ENCODE measurements around the gene LMX1B.
A peak's percentile ranks its signal among the peaks of the same experiment; 100 is the strongest.

Gene LMX1B

GRCh38 chr9:126615245-126615790 lies 1.6 kb downstream of the LMX1B start:
- Histone ChIP-seq H4K91ac (ENCODE audit: low read depth, low read length, poor library complexity) (no peak overlapping the region), H3K27ac (replicated peaks; ENCODE audit: low read length) (no peak overlapping the region), H3K4ac (ENCODE audit: low read length) (no peak overlapping the region), H3K36me3 (replicated peaks in 1 of 2; ENCODE audit: control insufficient read depth in 2 of 2, insufficient read depth in 2 of 2, low read length in 2 of 2) (no peaks in the 10 kb centered on the region), H2AFZ (ENCODE audit: low read length) (peak overlapping the region; percentile 59), H2BK15ac (ENCODE audit: low read length) (peak overlapping the region; percentile 96), H2BK5ac (ENCODE audit: low read length) (peak overlapping the region; percentile 53), H3K14ac (ENCODE audit: low read length) (no peak overlapping the region), H3K18ac (ENCODE audit: low read length) (peak overlapping the region; percentile 93), H2BK12ac (ENCODE audit: low read length) (peak overlapping the region; percentile 3), H4K8ac (ENCODE audit: low read depth, low read length) (no peak overlapping the region), H3K9me3 (replicated peaks in 1 of 2; ENCODE audit: control insufficient read depth in 2 of 2, insufficient read depth in 1 of 2, low read depth in 1 of 2, low read length in 2 of 2) (peaks cover 0 to 5% of the 10 kb centered on the region in 2 donors), H3K79me1 (ENCODE audit: low read depth, low read length) (no peaks in the 10 kb centered on the region), H3K4me3 (ENCODE audit: low read length in 2 of 2) (peak overlapping the region in 1 of 2 donors; percentile 34), H2BK120ac (ENCODE audit: low read depth, low read length) (no peak overlapping the region), H2AK5ac (ENCODE audit: low read depth, low read length) (no peak overlapping the region), H3K27me3 (ENCODE audit: control insufficient read depth in 3 of 3, insufficient read depth in 3 of 3, low read depth in 1 of 3, low read length in 3 of 3) (peaks cover 77 to 98% (median 93%) of the 10 kb centered on the region in 3 experiments), H3K4me2 (ENCODE audit: insufficient read depth, low read length, poor library complexity, severe bottlenecking) (peak overlapping the region; percentile 40), H3K4me1 (ENCODE audit: control insufficient read depth in 2 of 2, insufficient read depth in 1 of 2, low read depth in 1 of 2, low read length in 2 of 2) (peaks cover 10 to 17% of the 10 kb centered on the region in 2 donors), H3K23ac (ENCODE audit: low read depth, low read length, poor library complexity) (peak overlapping the region; percentile 80), H3K9ac (ENCODE audit: low read depth, low read length, poor library complexity) (no peak overlapping the region)
- no peak for DNase-seq (ENCODE audit: low spot score)
- no CpG with 5 or more reads among the region's 62 CpGs for WGBS, 2 donors (ENCODE audit: extremely low coverage in 2 of 2, insufficient read length in 2 of 2, insufficient replicate concordance in 1 of 2)

- H2AK5ac ChIP-seq (ENCODE audit: low read depth, low read length) = no peak overlapping the region
- no peak overlapping the region for H2BK120ac ChIP-seq (ENCODE audit: low read depth, low read length)
- H3K4ac ChIP-seq (ENCODE audit: low read length) = no peak overlapping the region
- no peak overlapping the region for H3K14ac ChIP-seq (ENCODE audit: low read length)
- H2BK12ac ChIP-seq (ENCODE audit: low read length) = no peak overlapping the region
- peaks cover 0 to 5% of the 10 kb centered on the region in 2 donors for H3K9me3 ChIP-seq (replicated peaks in 1 of 2; ENCODE audit: control insufficient read depth in 2 of 2, insufficient read depth in 1 of 2, low read depth in 1 of 2, low read length in 2 of 2)
- no peak overlapping the region for H3K9ac ChIP-seq (ENCODE audit: low read depth, low read length, poor library complexity)
- H4K8ac ChIP-seq (ENCODE audit: low read depth, low read length) = no peak overlapping the region
- no peak for DNase-seq (ENCODE audit: low spot score)
- no peak overlapping the region for H3K4me3 ChIP-seq (ENCODE audit: low read length in 2 of 2)
- no peak overlapping the region for H3K18ac ChIP-seq (ENCODE audit: low read length)
- no peak overlapping the region for H2BK5ac ChIP-seq (ENCODE audit: low read length)
- peak overlapping the region; percentile 40 for H3K4me2 ChIP-seq (ENCODE audit: insufficient read depth, low read length, poor library complexity, severe bottlenecking)
- no peak overlapping the region for H4K91ac ChIP-seq (ENCODE audit: low read depth, low read length, poor library complexity)
- no CpG with 5 or more reads among the region's 14 CpGs for WGBS, 2 donors (ENCODE audit: extremely low coverage in 2 of 2, insufficient read length in 2 of 2, insufficient replicate concordance in 1 of 2)
- H3K36me3 ChIP-seq (replicated peaks in 1 of 2; ENCODE audit: control insufficient read depth in 2 of 2, insufficient read depth in 2 of 2, low read length in 2 of 2) = no peaks in the 10 kb centered on the region
- H3K4me1 ChIP-seq (ENCODE audit: control insufficient read depth in 2 of 2, insufficient read depth in 1 of 2, low read depth in 1 of 2, low read length in 2 of 2) = peaks cover 10 to 15% of the 10 kb centered on the region in 2 donors
- H3K23ac ChIP-seq (ENCODE audit: low read depth, low read length, poor library complexity) = no peak overlapping the region
- no peaks in the 10 kb centered on the region for H3K79me1 ChIP-seq (ENCODE audit: low read depth, low read length)
- H3K27ac ChIP-seq (replicated peaks; ENCODE audit: low read length) = no peak overlapping the region
- peak overlapping the region; percentile 59 for H2AFZ ChIP-seq (ENCODE audit: low read length)
- peaks cover 75 to 98% (median 93%) of the 10 kb centered on the region in 3 experiments for H3K27me3 ChIP-seq (ENCODE audit: control insufficient read depth in 3 of 3, insufficient read depth in 3 of 3, low read depth in 1 of 3, low read length in 3 of 3)
- peak overlapping the region; percentile 96 for H2BK15ac ChIP-seq (ENCODE audit: low read length)
Observed at GRCh38 chr9:126615791-126616447, 2.2 kb downstream of the LMX1B start.

GRCh38 chr9:126616521-126616976 lies 2.8 kb downstream of the LMX1B start:
- H2AK5ac ChIP-seq (ENCODE audit: low read depth, low read length) = peak overlapping the region; percentile 48
- H3K9me3 ChIP-seq (replicated peaks in 1 of 2; ENCODE audit: control insufficient read depth in 2 of 2, insufficient read depth in 1 of 2, low read depth in 1 of 2, low read length in 2 of 2) = peaks cover 0 to 5% of the 10 kb centered on the region in 2 donors
- H2AFZ ChIP-seq (ENCODE audit: low read length) = no peak overlapping the region
- H3K36me3 ChIP-seq (replicated peaks in 1 of 2; ENCODE audit: control insufficient read depth in 2 of 2, insufficient read depth in 2 of 2, low read length in 2 of 2) = no peaks in the 10 kb centered on the region
- H3K4me2 ChIP-seq (ENCODE audit: insufficient read depth, low read length, poor library complexity, severe bottlenecking) = no peak overlapping the region
- H3K4me3 ChIP-seq (ENCODE audit: low read length in 2 of 2) = no peak overlapping the region
- no peak overlapping the region for H2BK15ac ChIP-seq (ENCODE audit: low read length)
- no peak overlapping the region for H4K8ac ChIP-seq (ENCODE audit: low read depth, low read length)
- H3K4me1 ChIP-seq (ENCODE audit: control insufficient read depth in 2 of 2, insufficient read depth in 1 of 2, low read depth in 1 of 2, low read length in 2 of 2) = peaks cover 9 to 10% of the 10 kb centered on the region in 2 donors
- H3K27ac ChIP-seq (replicated peaks; ENCODE audit: low read length) = no peak overlapping the region
- no peak overlapping the region for H2BK120ac ChIP-seq (ENCODE audit: low read depth, low read length)
- H3K4ac ChIP-seq (ENCODE audit: low read length) = no peak overlapping the region
- no peak overlapping the region for H2BK5ac ChIP-seq (ENCODE audit: low read length)
- peaks cover 74 to 98% (median 93%) of the 10 kb centered on the region in 3 experiments for H3K27me3 ChIP-seq (ENCODE audit: control insufficient read depth in 3 of 3, insufficient read depth in 3 of 3, low read depth in 1 of 3, low read length in 3 of 3)
- no peak overlapping the region for H3K23ac ChIP-seq (ENCODE audit: low read depth, low read length, poor library complexity)
- H4K91ac ChIP-seq (ENCODE audit: low read depth, low read length, poor library complexity) = no peak overlapping the region
- WGBS, 2 donors (ENCODE audit: extremely low coverage in 2 of 2, insufficient read length in 2 of 2, insufficient replicate concordance in 1 of 2) = no CpG with 5 or more reads among the region's 10 CpGs
- DNase-seq (ENCODE audit: low spot score) = no peak
- no peak overlapping the region for H2BK12ac ChIP-seq (ENCODE audit: low read length)
- no peak overlapping the region for H3K14ac ChIP-seq (ENCODE audit: low read length)
- no peaks in the 10 kb centered on the region for H3K79me1 ChIP-seq (ENCODE audit: low read depth, low read length)
- H3K9ac ChIP-seq (ENCODE audit: low read depth, low read length, poor library complexity) = no peak overlapping the region
- peak overlapping the region; percentile 73 for H3K18ac ChIP-seq (ENCODE audit: low read length)

- no peak overlapping the region for H3K4ac ChIP-seq (ENCODE audit: low read length)
- no peak overlapping the region for H3K23ac ChIP-seq (ENCODE audit: low read depth, low read length, poor library complexity)
- H2BK15ac ChIP-seq (ENCODE audit: low read length) = no peak overlapping the region
- DNase-seq (ENCODE audit: low spot score) = no peak
- no peaks in the 10 kb centered on the region for H3K36me3 ChIP-seq (replicated peaks in 1 of 2; ENCODE audit: control insufficient read depth in 2 of 2, insufficient read depth in 2 of 2, low read length in 2 of 2)
- no peak overlapping the region for H4K8ac ChIP-seq (ENCODE audit: low read depth, low read length)
- H3K14ac ChIP-seq (ENCODE audit: low read length) = no peak overlapping the region
- H2AFZ ChIP-seq (ENCODE audit: low read length) = no peak overlapping the region
- peaks cover 4 to 6% of the 10 kb centered on the region in 2 donors for H3K4me1 ChIP-seq (ENCODE audit: control insufficient read depth in 2 of 2, insufficient read depth in 1 of 2, low read depth in 1 of 2, low read length in 2 of 2)
- no peak overlapping the region for H2BK120ac ChIP-seq (ENCODE audit: low read depth, low read length)
- H3K4me2 ChIP-seq (ENCODE audit: insufficient read depth, low read length, poor library complexity, severe bottlenecking) = no peak overlapping the region
- H3K9me3 ChIP-seq (replicated peaks in 1 of 2; ENCODE audit: control insufficient read depth in 2 of 2, insufficient read depth in 1 of 2, low read depth in 1 of 2, low read length in 2 of 2) = peaks cover 0 to 3% of the 10 kb centered on the region in 2 donors
- H2AK5ac ChIP-seq (ENCODE audit: low read depth, low read length) = no peak overlapping the region
- H3K27ac ChIP-seq (replicated peaks; ENCODE audit: low read length) = no peak overlapping the region
- no peak overlapping the region for H2BK5ac ChIP-seq (ENCODE audit: low read length)
- H3K4me3 ChIP-seq (ENCODE audit: low read length in 2 of 2) = no peak overlapping the region
- H3K18ac ChIP-seq (ENCODE audit: low read length) = peak overlapping the region; percentile 73
- peaks cover 78 to 98% (median 93%) of the 10 kb centered on the region in 3 experiments for H3K27me3 ChIP-seq (ENCODE audit: control insufficient read depth in 3 of 3, insufficient read depth in 3 of 3, low read depth in 1 of 3, low read length in 3 of 3)
- H4K91ac ChIP-seq (ENCODE audit: low read depth, low read length, poor library complexity) = no peak overlapping the region
- WGBS, 2 donors (ENCODE audit: extremely low coverage in 2 of 2, insufficient read length in 2 of 2, insufficient replicate concordance in 1 of 2) = no CpG with 5 or more reads among the region's 18 CpGs
- H2BK12ac ChIP-seq (ENCODE audit: low read length) = no peak overlapping the region
- H3K9ac ChIP-seq (ENCODE audit: low read depth, low read length, poor library complexity) = no peak overlapping the region
- H3K79me1 ChIP-seq (ENCODE audit: low read depth, low read length) = no peaks in the 10 kb centered on the region
Observed at GRCh38 chr9:126617003-126617822, 3.5 kb downstream of the LMX1B start.
